Immature natural killer cell (primary cell): ENCODE results near the gene EXOSC5. TPM values are rescaled to one million over a fixed set of nuclear protein-coding genes. Genes with fewer than 3 reads are reported as not detected.
"Not testable (repeated sequence)": the region's sequence is repeated elsewhere in the genome, so short reads cannot be mapped to it uniquely, and the experiment has no call there.

Experiments used
- DNase-seq, 3 donors: peaks; one replicate each; pipeline ENCODE4 v3.0.0; 2022; ENCODE audit warnings: mixed read lengths in 1 of 3
- H3K27ac Mint-ChIP-seq, 6 donors: one replicate each; pipeline ENCODE4 v1.8.0; 2020; ENCODE audit warnings: mixed read lengths in 6 of 6, mild to moderate bottlenecking in 5 of 6, inconsistent platforms in 4 of 6, moderate library complexity in 3 of 6
- H3K27me3 Mint-ChIP-seq, 3 donors: one replicate each; pipeline ENCODE4 v1.8.0; 2020 to 2021; ENCODE audit warnings: low read depth in 3 of 3, mild to moderate bottlenecking in 3 of 3, mixed read lengths in 3 of 3, moderate library complexity in 3 of 3, inconsistent platforms in 1 of 3
- H3K36me3 Mint-ChIP-seq, 3 donors: one replicate each; pipeline ENCODE4 v1.8.0; 2020; ENCODE audit warnings: mixed read lengths in 3 of 3, inconsistent platforms in 2 of 3, mild to moderate bottlenecking in 2 of 3
- H3K4me1 Mint-ChIP-seq, 2 donors: one replicate each; pipeline ENCODE4 v1.8.0; 2020; ENCODE audit warnings: inconsistent platforms in 2 of 2, mild to moderate bottlenecking in 2 of 2, mixed read lengths in 2 of 2, moderate library complexity in 1 of 2
- H3K4me3 Mint-ChIP-seq, 5 donors: one replicate each; pipeline ENCODE4 v1.8.0; 2020; ENCODE audit warnings: mild to moderate bottlenecking in 5 of 5, mixed read lengths in 5 of 5, inconsistent platforms in 3 of 5, moderate library complexity in 3 of 5
- H3K9me3 Mint-ChIP-seq, 6 donors: one replicate each; pipeline ENCODE4 v1.8.0; 2020; ENCODE audit warnings: mild to moderate bottlenecking in 6 of 6, mixed read lengths in 6 of 6, inconsistent platforms in 4 of 6, moderate library complexity in 3 of 6
- polyA plus RNA-seq, 3 donors: library from polyadenylated mRNA; unstranded; fragments of 300-500 nt; fragmentation: Illumina TruSeq; gene quantifications; one replicate each; pipeline ENCODE4 v1.2.3, GENCODE V29; 2021

The EXOSC5 gene
- polyA plus RNA-seq, 3 donors from 2014 or later = 44.0 to 58.6 (median 50.3) TPM

GRCh38 chr19:41408846-41409245, 11.7 kb upstream of the EXOSC5 start:
- not testable (repeated sequence) for H3K27ac Mint-ChIP-seq, H3K9me3 Mint-ChIP-seq, DNase-seq, H3K4me3 Mint-ChIP-seq, H3K27me3 Mint-ChIP-seq
- peaks cover 15 to 18% of the 10 kb centered on the region in 2 donors for H3K4me1 Mint-ChIP-seq
- peaks cover 4 to 17% (median 7%) of the 10 kb centered on the region in 3 donors for H3K36me3 Mint-ChIP-seq

- Mint-ChIP-seq H3K27me3 (peaks cover 0 to 4% (median 0%) of the 10 kb centered on the region in 3 donors), H3K9me3 (no peaks in the 10 kb centered on the region), H3K36me3 (peaks cover 0 to 11% (median 3%) of the 10 kb centered on the region in 3 donors), H3K27ac (no peak overlapping the region), H3K4me1 (peaks cover 15 to 18% of the 10 kb centered on the region in 2 donors), H3K4me3 (no peak overlapping the region)
- DNase-seq = no peak
These were observed 11.1 kb upstream of the EXOSC5 start for GRCh38 chr19:41408256-41408655.

- peaks cover 0 to 4% (median 0%) of the 10 kb centered on the region in 3 donors for H3K27me3 Mint-ChIP-seq
- H3K36me3 Mint-ChIP-seq = peaks cover 0 to 11% (median 3%) of the 10 kb centered on the region in 3 donors
- H3K27ac Mint-ChIP-seq = no peak overlapping the region
- H3K4me3 Mint-ChIP-seq = no peak overlapping the region
- H3K4me1 Mint-ChIP-seq = peaks cover 15 to 18% of the 10 kb centered on the region in 2 donors
- no peaks in the 10 kb centered on the region for H3K9me3 Mint-ChIP-seq
- DNase-seq = no peak
These were observed 10.1 kb upstream of the EXOSC5 start for GRCh38 chr19:41407271-41407670.

GRCh38 chr19:41405776-41406175, 8.6 kb upstream of the EXOSC5 start:
- no peak for DNase-seq
- H3K27ac Mint-ChIP-seq = no peak overlapping the region
- no peaks in the 10 kb centered on the region for H3K9me3 Mint-ChIP-seq
- H3K27me3 Mint-ChIP-seq = peaks cover 0 to 4% (median 0%) of the 10 kb centered on the region in 3 donors
- peaks cover 0 to 10% (median 0%) of the 10 kb centered on the region in 3 donors for H3K36me3 Mint-ChIP-seq
- peaks cover 18 to 24% of the 10 kb centered on the region in 2 donors for H3K4me1 Mint-ChIP-seq
- H3K4me3 Mint-ChIP-seq = no peak overlapping the region

GRCh38 chr19:41403181-41403970, 6.2 kb upstream of the EXOSC5 start:
- Mint-ChIP-seq H3K4me3 (no peak overlapping the region), H3K27ac (peak overlapping the region in 1 of 6 donors; percentile 12), H3K4me1 (peaks cover 15 to 23% of the 10 kb centered on the region in 2 donors), H3K9me3 (no peaks in the 10 kb centered on the region), H3K27me3 (peaks cover 0 to 2% (median 1%) of the 10 kb centered on the region in 3 donors), H3K36me3 (peaks cover 0 to 4% (median 0%) of the 10 kb centered on the region in 3 donors)
- DNase-seq = no peak

GRCh38 chr19:41402010-41402409, 4.9 kb upstream of the EXOSC5 start:
- Mint-ChIP-seq H3K4me3 (no peak overlapping the region), H3K27me3 (peaks cover 0 to 7% (median 7%) of the 10 kb centered on the region in 3 donors), H3K9me3 (no peaks in the 10 kb centered on the region), H3K27ac (peak overlapping the region in 1 of 6 donors; percentile 30), H3K36me3 (peaks cover 0 to 4% (median 0%) of the 10 kb centered on the region in 3 donors), H3K4me1 (peaks cover 24 to 37% of the 10 kb centered on the region in 2 donors)
- no peak for DNase-seq

GRCh38 chr19:41401483-41401882, 4.3 kb upstream of the EXOSC5 start:
- peaks cover 0 to 4% (median 0%) of the 10 kb centered on the region in 3 donors for H3K36me3 Mint-ChIP-seq
- H3K4me3 Mint-ChIP-seq = peak overlapping the region in 1 of 5 donors; percentile 8
- H3K27ac Mint-ChIP-seq = peak overlapping the region in 2 of 6 donors; percentile 36 to 71
- H3K9me3 Mint-ChIP-seq = no peaks in the 10 kb centered on the region
- H3K27me3 Mint-ChIP-seq = peaks cover 0 to 9% (median 8%) of the 10 kb centered on the region in 3 donors
- no peak for DNase-seq
- H3K4me1 Mint-ChIP-seq = peaks cover 28 to 42% of the 10 kb centered on the region in 2 donors

- no peaks in the 10 kb centered on the region for H3K9me3 Mint-ChIP-seq
- H3K27ac Mint-ChIP-seq = peak overlapping the region in 3 of 6 donors; percentile 46 to 84 (median 83)
- peaks cover 0 to 4% (median 0%) of the 10 kb centered on the region in 3 donors for H3K36me3 Mint-ChIP-seq
- DNase-seq = no peak
- peak overlapping the region; percentile 30 to 98 (median 95) for H3K4me3 Mint-ChIP-seq
- H3K4me1 Mint-ChIP-seq = peaks cover 37 to 57% of the 10 kb centered on the region in 2 donors
- peaks cover 0 to 11% (median 8%) of the 10 kb centered on the region in 3 donors for H3K27me3 Mint-ChIP-seq
These were observed 2.4 kb upstream of the EXOSC5 start for GRCh38 chr19:41399525-41399924.

- Mint-ChIP-seq H3K9me3 (no peaks in the 10 kb centered on the region), H3K27ac (peak overlapping the region in 5 of 6 donors; percentile 27 to 100 (median 57)), H3K4me1 (peaks cover 37 to 57% of the 10 kb centered on the region in 2 donors), H3K27me3 (peaks cover 0 to 11% (median 8%) of the 10 kb centered on the region in 3 donors), H3K4me3 (peak overlapping the region; percentile 95 to 99 (median 97)), H3K36me3 (peaks cover 0 to 4% (median 0%) of the 10 kb centered on the region in 3 donors)
- no peak for DNase-seq
These were observed 1.9 kb upstream of the EXOSC5 start for GRCh38 chr19:41399091-41399490.

GRCh38 chr19:41398598-41398997, 1.4 kb upstream of the EXOSC5 start:
- DNase-seq = no peak
- Mint-ChIP-seq H3K9me3 (no peaks in the 10 kb centered on the region), H3K27me3 (peaks cover 0 to 11% (median 8%) of the 10 kb centered on the region in 3 donors), H3K36me3 (peaks cover 0 to 4% (median 0%) of the 10 kb centered on the region in 3 donors), H3K4me1 (peaks cover 37 to 57% of the 10 kb centered on the region in 2 donors), H3K4me3 (peak overlapping the region; percentile 95 to 99 (median 97)), H3K27ac (peak overlapping the region; percentile 100)

GRCh38 chr19:41398050-41398418, 875 bp upstream of the EXOSC5 start:
- Mint-ChIP-seq H3K9me3 (no peaks in the 10 kb centered on the region), H3K4me3 (peak overlapping the region; percentile 95 to 99 (median 97)), H3K36me3 (peaks cover 0 to 4% (median 0%) of the 10 kb centered on the region in 3 donors), H3K27me3 (peaks cover 0 to 11% (median 8%) of the 10 kb centered on the region in 3 donors), H3K27ac (peak overlapping the region; percentile 100), H3K4me1 (peaks cover 37 to 57% of the 10 kb centered on the region in 2 donors)
- DNase-seq = no peak

- Mint-ChIP-seq H3K27me3 (peaks cover 0 to 11% (median 8%) of the 10 kb centered on the region in 3 donors), H3K4me1 (peaks cover 37 to 47% of the 10 kb centered on the region in 2 donors), H3K27ac (peak overlapping the region in 5 of 6 donors; percentile 6 to 100 (median 22)), H3K4me3 (peak overlapping the region in 4 of 5 donors; percentile 3 to 48 (median 24)), H3K9me3 (no peaks in the 10 kb centered on the region), H3K36me3 (peaks cover 0 to 7% (median 0%) of the 10 kb centered on the region in 3 donors)
- DNase-seq = no peak
These were observed 1.8 kb downstream of the EXOSC5 start for GRCh38 chr19:41395355-41395754.

GRCh38 chr19:41392775-41393174, 4.4 kb downstream of the EXOSC5 start:
- Mint-ChIP-seq H3K9me3 (no peaks in the 10 kb centered on the region), H3K4me1 (peaks cover 20 to 27% of the 10 kb centered on the region in 2 donors), H3K27ac (peak overlapping the region in 1 of 6 donors; percentile 81), H3K4me3 (no peak overlapping the region), H3K27me3 (peaks cover 0 to 10% (median 6%) of the 10 kb centered on the region in 3 donors), H3K36me3 (peaks cover 0 to 10% (median 0%) of the 10 kb centered on the region in 3 donors)
- DNase-seq = no peak

- Mint-ChIP-seq H3K27ac (no peak overlapping the region), H3K4me3 (no peak overlapping the region)
These were observed 5.5 kb downstream of the EXOSC5 start for GRCh38 chr19:41391618-41392017.

More at GRCh38 chr19:41391618-41392017, 5.5 kb downstream of the EXOSC5 start:
- H3K27me3 Mint-ChIP-seq = peaks cover 0 to 4% (median 0%) of the 10 kb centered on the region in 3 donors
- H3K36me3 Mint-ChIP-seq = peaks cover 0 to 13% (median 0%) of the 10 kb centered on the region in 3 donors
- H3K4me1 Mint-ChIP-seq = peaks cover 10 to 16% of the 10 kb centered on the region in 2 donors
- H3K9me3 Mint-ChIP-seq = no peaks in the 10 kb centered on the region
- no peak for DNase-seq
